SK-N-MC (cell line): ENCODE data around the gene DIDO1.

Experiments used
- EZH2 ChIP-seq: fragments of 200-600 bp; sonication (generic); IDR thresholded peaks from one replicate; pipeline ENCODE4 v1.6.1; 2017; ENCODE audit warnings: antibody characterized with exemption
- POLR2AphosphoS5 ChIP-seq: IDR thresholded peaks from 2 replicates; pipeline ENCODE4 v1.6.1; 2012; ENCODE audit warnings: mild to moderate bottlenecking, low read depth, low read length, borderline replicate concordance

- TF ChIP-seq EZH2 = no peak
- TF ChIP-seq POLR2AphosphoS5 = no peak
These were observed 36.0 kb upstream of the DIDO1 start for GRCh38 chr20:62962221-62962879.
